Mucosa of gallbladder (tissue), 1 donor: ENCODE measurements around the gene PCNT. TPM values are rescaled to one million over a fixed set of nuclear protein-coding genes. Genes with fewer than 3 reads are reported as not detected.
"Not testable (repeated sequence)": the region's sequence is repeated elsewhere in the genome, so short reads cannot be mapped to it uniquely, and the experiment has no call there.

Experiments
- DNase-seq: peaks from one replicate; pipeline ENCODE4 v3.0.0-alpha.2; 2020; ENCODE audit warnings: low spot score
- total RNA-seq: library from RNA; stranded (reverse); gene quantifications from one replicate; pipeline ENCODE4 v1.2.1, GENCODE V29; 2021
- donor health status: DM: no; HTN: no; CAD: no.

The PCNT gene
- total RNA-seq, 1 donor from 2014 or later: 31.0 TPM

DNA sequence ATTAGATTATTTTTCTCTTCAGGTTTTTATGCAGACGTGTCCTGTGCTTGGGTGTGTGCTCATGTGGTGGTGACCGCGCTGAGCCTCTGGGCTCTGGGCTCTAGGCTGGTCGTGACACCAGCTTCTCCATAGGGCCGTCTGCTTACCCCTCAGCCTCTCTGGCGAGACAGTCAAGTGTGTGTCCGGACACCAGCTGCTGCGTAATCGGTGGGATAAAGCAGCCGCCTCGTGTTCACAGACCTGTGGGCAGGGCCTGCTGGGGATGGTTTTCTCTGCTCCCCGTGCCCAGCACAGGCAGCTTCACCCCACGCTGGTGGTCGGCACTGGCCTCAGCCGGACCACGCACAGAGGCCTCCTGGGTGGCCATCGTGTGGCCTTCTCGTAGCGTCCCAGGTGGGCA is 101.1 kb downstream of the PCNT start:
- no peak for DNase-seq

- DNase-seq: no peak
These were observed 101.6 kb downstream of the PCNT start for GRCh38 chr21:46425571-46425970.

GRCh38 chr21:46426313-46427046 is 102.5 kb downstream of the PCNT start:
- no peak for DNase-seq

DNA sequence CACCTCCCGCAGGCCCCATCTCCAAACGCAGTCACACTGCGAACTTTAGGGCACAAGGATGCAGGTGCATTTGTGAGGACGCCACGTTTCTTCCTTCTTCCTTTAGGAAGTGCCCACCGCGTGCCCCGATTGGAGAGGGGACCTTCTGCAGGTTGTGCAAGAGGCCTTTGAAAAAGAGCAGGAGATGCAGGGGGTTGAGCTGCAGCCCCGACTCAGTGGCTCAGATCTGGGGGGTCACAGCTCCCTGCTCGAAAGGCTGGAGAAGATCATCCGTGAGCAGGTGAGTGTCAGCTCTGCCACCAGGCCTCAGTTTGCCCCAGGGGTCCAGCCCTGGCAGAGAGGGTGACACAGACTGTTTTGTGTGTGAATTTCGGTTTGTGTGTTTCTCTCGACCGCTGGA is 103.6 kb downstream of the PCNT start:
- DNase-seq: no peak

- DNase-seq: no peak
These were observed 104.3 kb downstream of the PCNT start for GRCh38 chr21:46428286-46428685.

DNA sequence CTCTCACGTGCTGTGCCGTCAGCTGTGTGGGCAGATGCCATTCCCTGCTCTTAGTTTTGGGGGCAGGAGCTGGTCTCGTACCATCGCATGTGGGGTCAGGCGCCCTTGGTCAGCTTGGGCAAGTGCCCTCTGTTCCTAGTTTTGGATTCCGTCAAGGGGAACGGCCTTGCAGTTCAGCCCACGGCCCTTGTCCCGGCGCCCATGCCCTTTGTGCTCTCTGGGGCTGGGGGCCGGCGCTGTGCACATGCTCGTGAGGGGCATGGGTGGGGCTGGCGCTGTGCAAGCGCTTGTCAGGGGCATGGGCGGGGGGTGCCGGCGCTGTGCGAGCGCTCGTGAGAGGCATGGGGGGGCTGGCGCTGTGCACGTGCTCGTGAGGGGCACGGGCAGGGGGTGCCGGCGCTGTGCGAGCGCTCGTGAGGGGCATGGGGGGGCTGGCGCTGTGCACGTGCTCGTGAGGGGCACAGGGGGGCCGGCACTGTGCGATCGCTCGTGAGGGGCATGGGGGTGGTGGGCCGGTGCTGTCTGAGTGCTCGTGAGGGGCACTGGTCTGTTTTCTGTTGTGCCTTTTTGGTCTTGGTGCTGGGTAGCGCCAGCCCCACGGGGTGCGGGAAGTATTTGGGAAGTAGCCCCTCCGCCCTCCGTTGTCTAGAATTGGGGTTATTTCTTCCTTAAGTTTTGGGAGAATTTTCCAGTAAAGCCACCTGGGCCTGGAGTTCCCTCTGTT is 105.2 kb downstream of the PCNT start:
- DNase-seq: no peak

- no peak for DNase-seq
These were observed 106.1 kb downstream of the PCNT start for GRCh38 chr21:46429754-46430681.

DNA sequence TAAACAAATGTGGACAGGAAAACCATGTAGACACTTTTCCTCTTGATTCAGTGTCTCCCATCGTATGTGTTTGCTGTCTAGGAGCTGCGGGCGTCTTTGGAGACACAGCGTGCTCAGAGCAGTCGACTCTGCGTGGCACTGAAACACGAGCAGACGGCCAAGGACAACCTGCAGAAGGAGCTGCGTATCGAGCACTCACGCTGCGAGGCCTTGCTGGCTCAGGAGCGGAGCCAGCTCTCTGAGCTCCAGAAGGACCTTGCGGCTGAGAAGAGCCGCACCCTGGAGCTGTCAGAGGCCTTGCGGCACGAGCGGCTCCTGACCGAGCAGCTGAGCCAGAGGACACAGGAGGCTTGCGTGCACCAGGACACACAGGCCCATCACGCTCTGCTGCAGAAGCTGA is 107.5 kb downstream of the PCNT start:
- no peak for DNase-seq

GRCh38 chr21:46431884-46432488 is 108.0 kb downstream of the PCNT start:
- peak; percentile 16 for DNase-seq

- DNase-seq: not testable (repeated sequence)
These were observed 109.2 kb downstream of the PCNT start for GRCh38 chr21:46433116-46433515.

- no peak for DNase-seq
These were observed 110.5 kb downstream of the PCNT start for GRCh38 chr21:46434322-46434958.

DNA sequence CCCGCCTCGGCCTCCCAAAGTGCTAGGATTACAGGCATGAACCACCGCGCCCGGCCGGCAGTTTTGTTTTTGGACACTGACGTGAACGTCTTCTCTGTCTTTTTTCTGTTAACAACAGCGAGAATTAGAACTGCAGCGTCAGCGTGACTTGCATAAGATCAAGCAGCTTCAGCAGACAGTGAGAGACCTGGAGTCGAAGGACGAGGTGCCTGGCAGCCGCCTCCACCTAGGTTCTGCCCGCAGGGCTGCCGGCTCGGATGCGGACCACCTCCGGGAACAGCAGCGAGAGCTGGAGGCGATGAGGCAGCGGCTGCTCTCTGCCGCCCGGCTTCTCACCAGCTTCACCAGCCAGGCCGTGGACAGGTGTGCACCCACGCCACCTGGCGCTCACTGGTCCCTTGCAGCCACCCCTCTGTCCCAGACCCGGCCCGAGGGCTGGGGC is 111.9 kb downstream of the PCNT start:
- DNase-seq: no peak

GRCh38 chr21:46436621-46437020 is 112.7 kb downstream of the PCNT start:
- no peak for DNase-seq

DNA sequence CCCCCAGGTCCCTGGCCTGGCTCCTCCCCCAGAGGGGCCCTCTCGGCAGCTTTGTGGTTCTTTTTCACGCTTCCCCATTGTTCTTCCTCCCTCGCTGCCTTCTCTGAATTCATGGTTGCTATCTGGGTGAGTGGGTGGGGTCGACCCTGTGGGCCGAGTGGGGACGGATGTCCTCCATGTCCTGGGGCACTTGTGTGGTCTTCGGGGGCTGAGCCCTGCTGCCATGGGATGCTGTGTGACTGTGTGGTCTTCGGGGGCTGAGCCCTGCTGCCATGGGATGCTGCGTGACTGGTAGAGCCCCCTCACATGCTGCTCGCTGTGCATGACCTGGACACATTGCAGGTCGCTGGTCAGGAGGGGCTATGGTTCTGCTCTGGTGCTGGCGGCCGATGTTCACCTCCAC is 113.1 kb downstream of the PCNT start:
- DNase-seq: no peak

- no peak for DNase-seq
These were observed 113.6 kb downstream of the PCNT start for GRCh38 chr21:46437511-46437910.

- no peak for DNase-seq
These were observed 114.3 kb downstream of the PCNT start for GRCh38 chr21:46438241-46438640.

GRCh38 chr21:46439906-46440305 is 116.0 kb downstream of the PCNT start:
- no peak for DNase-seq

- no peak for DNase-seq
These were observed 117.4 kb downstream of the PCNT start for GRCh38 chr21:46441331-46441730.

GRCh38 chr21:46441961-46442498 is 118.1 kb downstream of the PCNT start:
- DNase-seq: no peak

DNA sequence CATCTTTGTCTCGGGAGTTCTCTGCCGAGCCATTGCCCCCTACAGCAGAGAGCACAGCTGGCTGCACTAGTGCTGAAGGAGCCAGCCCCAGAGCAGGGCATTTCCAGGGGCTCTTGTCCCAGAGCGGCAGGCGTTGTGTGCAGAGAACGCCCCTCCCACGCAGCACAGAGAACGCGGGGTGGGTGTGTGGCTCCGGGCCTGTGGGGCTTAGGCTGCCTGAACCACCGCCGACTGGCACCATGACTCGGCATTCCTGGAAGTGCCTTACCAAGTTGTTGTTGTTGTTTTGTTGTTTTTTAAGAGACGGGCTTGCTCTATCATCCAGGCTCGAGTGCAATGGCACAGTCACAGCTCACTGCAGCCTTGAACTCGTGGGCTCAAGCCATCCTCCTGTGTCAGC is 119.0 kb downstream of the PCNT start:
- no peak for DNase-seq

DNA sequence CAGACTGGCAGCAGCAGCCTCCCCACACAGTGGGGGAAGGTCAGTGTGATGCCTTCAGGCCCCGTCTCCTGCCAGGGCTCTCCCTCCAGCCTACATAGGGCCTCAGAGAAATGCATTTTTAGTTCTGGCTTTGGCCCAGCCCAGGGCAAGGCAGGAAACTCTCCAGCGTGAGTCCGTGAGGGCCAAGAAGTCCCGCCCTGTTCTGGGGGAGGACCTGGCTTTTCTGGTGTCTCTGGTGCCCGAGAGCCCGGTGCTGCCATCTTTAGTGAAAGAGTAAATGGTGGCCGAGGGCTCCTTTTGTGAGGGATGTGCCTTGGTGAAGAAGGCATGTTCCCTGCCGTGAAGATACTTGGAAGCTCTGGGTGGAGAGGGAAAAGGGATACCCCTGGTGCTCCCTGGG is 120.0 kb downstream of the PCNT start:
- no peak for DNase-seq
